SH-SY5Y (cell line): Measurements from ENCODE around the gene ADAM19.

Source experiments
- GATA2 ChIP-seq: IDR thresholded peaks from 2 replicates; pipeline ENCODE4 v1.6.1; 2011; ENCODE audit warnings: mild to moderate bottlenecking, low read depth, low read length
- GATA3 ChIP-seq: IDR thresholded peaks from 2 replicates; pipeline ENCODE4 v1.6.1; 2011; ENCODE audit warnings: low read depth, mild to moderate bottlenecking, low read length, moderate library complexity

GRCh38 chr5:157468293-157468965 is 107.1 kb downstream of the ADAM19 start:
- TF ChIP-seq GATA2, result no peak
- TF ChIP-seq GATA3, result no peak
